Measurements from ENCODE around the gene MAP3K14.

MAP3K14 gene

GRCh38 chr17:45230787-45231480, 85.9 kb downstream of the MAP3K14 start:
- no peak for TF ChIP-seq CTCF (IDR thresholded peaks at IDR 0.05; ENCODE audit: low read depth, low read length)
- peak; percentile 96 for DNase-seq
- H3K36me3 ChIP-seq, result no peaks in the 10 kb centered on the region
- H3K4me1 ChIP-seq, result peaks cover 22% of the 10 kb centered on the region
- H3K9me3 ChIP-seq, result no peaks in the 10 kb centered on the region
- peak overlapping the region; percentile 45 for H3K4me3 ChIP-seq (ENCODE audit: low read depth, low read length)
- H3K27me3 ChIP-seq, result no peaks in the 10 kb centered on the region

- H3K4me1 ChIP-seq, result peaks cover 22% of the 10 kb centered on the region
- TF ChIP-seq CTCF (IDR thresholded peaks at IDR 0.05; ENCODE audit: low read depth, low read length), result no peak
Observed at GRCh38 chr17:45230410-45230786, 86.4 kb downstream of the MAP3K14 start.

GRCh38 chr17:45229681-45230409, 87.0 kb downstream of the MAP3K14 start:
- TF ChIP-seq CTCF (IDR thresholded peaks at IDR 0.05; ENCODE audit: low read depth, low read length), result no peak
- peaks cover 22% of the 10 kb centered on the region for H3K4me1 ChIP-seq

More at GRCh38 chr17:45230410-45230786, 86.4 kb downstream of the MAP3K14 start:
- Histone ChIP-seq H3K4me3 (ENCODE audit: low read depth, low read length) (no peak overlapping the region), H3K27me3 (no peaks in the 10 kb centered on the region), H3K9me3 (no peaks in the 10 kb centered on the region), H3K36me3 (no peaks in the 10 kb centered on the region)
- DNase-seq, result no peak

GRCh38 chr17:45228763-45229539, 87.9 kb downstream of the MAP3K14 start:
- no peak for DNase-seq
- no peak overlapping the region for H3K4me3 ChIP-seq (ENCODE audit: low read depth, low read length)
- no peak for TF ChIP-seq CTCF (IDR thresholded peaks at IDR 0.05; ENCODE audit: low read depth, low read length)
- no peaks in the 10 kb centered on the region for H3K9me3 ChIP-seq
- H3K4me1 ChIP-seq, result peaks cover 22% of the 10 kb centered on the region
- H3K36me3 ChIP-seq, result no peaks in the 10 kb centered on the region
- H3K27me3 ChIP-seq, result no peaks in the 10 kb centered on the region

More at GRCh38 chr17:45229681-45230409, 87.0 kb downstream of the MAP3K14 start:
- Histone ChIP-seq H3K27me3 (no peaks in the 10 kb centered on the region), H3K36me3 (no peaks in the 10 kb centered on the region), H3K9me3 (no peaks in the 10 kb centered on the region), H3K4me3 (ENCODE audit: low read depth, low read length) (no peak overlapping the region)
- no peak for DNase-seq

DNA sequence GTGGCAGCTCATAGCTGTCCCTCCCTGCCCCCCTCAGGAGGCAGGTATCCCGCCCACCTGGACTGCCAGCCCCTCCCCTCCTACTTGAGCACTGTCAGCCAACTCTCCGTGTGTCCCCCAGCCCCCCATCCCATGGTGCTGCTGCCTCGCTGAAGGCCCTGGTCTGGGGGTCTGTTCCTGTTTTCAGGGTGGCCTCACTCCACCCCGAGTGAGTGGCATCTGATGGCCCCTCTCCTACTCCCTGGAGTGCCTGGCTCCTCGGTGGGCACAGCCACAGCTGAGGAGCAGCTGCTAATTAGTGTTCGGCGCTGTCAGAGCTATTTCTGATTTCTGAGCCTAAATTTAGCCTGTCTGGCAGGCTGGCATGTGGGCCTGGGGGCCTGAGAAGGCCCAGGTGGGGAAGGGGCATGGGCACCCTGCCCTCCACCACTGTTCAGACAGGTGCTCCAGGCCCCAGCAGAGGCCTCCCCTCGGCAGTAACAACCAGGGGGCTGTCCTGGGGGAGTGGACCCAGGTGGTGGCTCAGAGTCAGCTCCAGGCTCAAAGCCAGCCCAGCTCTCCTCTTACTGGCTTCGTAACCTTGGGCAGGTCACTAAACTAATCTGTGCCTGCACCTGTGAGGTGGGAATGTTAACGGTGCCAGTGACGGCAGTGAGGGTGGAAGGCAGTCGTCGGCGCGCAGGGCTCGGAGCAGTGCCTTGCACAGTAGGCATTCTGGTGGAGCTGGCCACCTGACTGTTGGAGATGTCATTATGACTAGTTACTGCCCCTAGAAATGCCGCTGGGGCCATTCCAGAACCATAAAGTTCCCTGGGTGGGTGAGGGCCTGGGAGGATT, 88.7 kb downstream of the MAP3K14 start:
- TF ChIP-seq CTCF (IDR thresholded peaks at IDR 0.05; ENCODE audit: low read depth, low read length), result no peak
- H3K4me1 ChIP-seq, result peaks cover 27% of the 10 kb centered on the region

More for the DNA sequence above, 88.7 kb downstream of the MAP3K14 start:
- Histone ChIP-seq H3K9me3 (no peaks in the 10 kb centered on the region), H3K27me3 (no peaks in the 10 kb centered on the region), H3K4me3 (ENCODE audit: low read depth, low read length) (no peak overlapping the region), H3K36me3 (no peaks in the 10 kb centered on the region)
- no peak for DNase-seq

Measured in BE2C (cell line).